Measurements from ENCODE around the gene MIOX. TPM values are rescaled to one million over a fixed set of nuclear protein-coding genes. Genes with fewer than 3 reads are reported as not detected.

The MIOX gene
- total RNA-seq, 4 donors from 2014 or later = not detected

DNA sequence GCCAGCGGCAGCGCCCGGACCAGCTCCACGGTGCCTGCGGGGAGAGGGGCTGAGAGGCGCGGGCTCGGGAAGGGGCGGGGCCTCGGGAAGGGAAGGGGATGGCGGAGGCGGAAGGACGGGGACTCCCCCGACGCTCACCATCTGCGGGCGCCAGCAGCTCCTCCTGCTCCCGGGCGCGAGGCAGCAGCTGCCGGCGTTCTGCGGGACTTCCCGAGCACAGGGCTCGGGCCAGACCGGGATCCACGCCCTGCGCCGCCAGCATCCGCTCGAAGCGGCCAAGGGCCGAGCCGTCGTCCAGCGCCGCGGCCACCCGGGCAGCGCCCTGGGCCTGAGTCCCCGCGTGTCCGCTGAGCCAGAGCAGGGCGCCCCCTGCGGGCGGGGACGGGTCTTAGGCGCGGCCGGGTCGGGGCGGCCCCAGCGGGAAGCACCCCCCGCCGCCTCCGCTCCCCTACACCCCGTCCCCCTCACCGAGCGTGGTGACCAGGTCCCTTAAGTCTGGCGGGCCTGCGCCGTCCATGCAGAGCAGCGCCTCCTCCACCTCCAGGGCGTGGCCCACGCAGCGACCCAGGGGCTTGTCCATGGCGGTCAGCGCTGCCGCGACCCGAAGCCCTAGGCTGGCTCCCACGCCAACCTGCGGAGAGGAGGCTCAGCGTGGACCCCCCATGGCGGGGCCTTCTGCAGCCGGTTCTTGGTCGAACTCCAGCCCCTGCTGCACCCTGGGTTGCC lies 39.6 kb downstream of the MIOX start:
- Histone ChIP-seq H3K36me3 (peaks cover 25 to 28% (median 25%) of the 10 kb centered on the region in 3 donors), H3K27me3 (peaks cover 0 to 17% (median 0%) of the 10 kb centered on the region in 4 donors), H3K4me1 (peaks cover 42 to 79% (median 47%) of the 10 kb centered on the region in 3 donors), H3K4me3 (peak overlapping the region; percentile 55 to 84 (median 67)), H3K9me3 (no peaks in the 10 kb centered on the region), H3K27ac (peak overlapping the region; percentile 90 to 99 (median 95))
- WGBS, 2 donors = no CpG with 5 or more reads among the region's 77 CpGs
- no peak for DNase-seq
- intact Hi-C loops (cut with DNase I) = loop anchor here (10.0 kb wide), 1 partner anchor 89 kb away; no protein-coding TSS in a partner anchor
- TF ChIP-seq, protein P1, sequence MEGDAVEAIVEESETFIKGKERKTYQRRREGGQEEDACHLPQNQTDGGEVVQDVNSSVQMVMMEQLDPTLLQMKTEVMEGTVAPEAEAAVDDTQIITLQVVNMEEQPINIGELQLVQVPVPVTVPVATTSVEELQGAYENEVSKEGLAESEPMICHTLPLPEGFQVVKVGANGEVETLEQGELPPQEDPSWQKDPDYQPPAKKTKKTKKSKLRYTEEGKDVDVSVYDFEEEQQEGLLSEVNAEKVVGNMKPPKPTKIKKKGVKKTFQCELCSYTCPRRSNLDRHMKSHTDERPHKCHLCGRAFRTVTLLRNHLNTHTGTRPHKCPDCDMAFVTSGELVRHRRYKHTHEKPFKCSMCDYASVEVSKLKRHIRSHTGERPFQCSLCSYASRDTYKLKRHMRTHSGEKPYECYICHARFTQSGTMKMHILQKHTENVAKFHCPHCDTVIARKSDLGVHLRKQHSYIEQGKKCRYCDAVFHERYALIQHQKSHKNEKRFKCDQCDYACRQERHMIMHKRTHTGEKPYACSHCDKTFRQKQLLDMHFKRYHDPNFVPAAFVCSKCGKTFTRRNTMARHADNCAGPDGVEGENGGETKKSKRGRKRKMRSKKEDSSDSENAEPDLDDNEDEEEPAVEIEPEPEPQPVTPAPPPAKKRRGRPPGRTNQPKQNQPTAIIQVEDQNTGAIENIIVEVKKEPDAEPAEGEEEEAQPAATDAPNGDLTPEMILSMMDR (IDR thresholded peaks at IDR 0.05) = peak; percentile 52 to 85 (median 73)
- TF ChIP-seq POLR2A (IDR thresholded peaks at IDR 0.05) = no peak

GRCh38 chr22:50526834-50527801 lies 40.5 kb downstream of the MIOX start:
- Histone ChIP-seq H3K36me3 (peaks cover 16 to 20% (median 19%) of the 10 kb centered on the region in 3 donors), H3K9me3 (no peaks in the 10 kb centered on the region), H3K27ac (peak overlapping the region; percentile 90 to 99 (median 95)), H3K27me3 (peaks cover 0 to 26% (median 0%) of the 10 kb centered on the region in 4 donors), H3K4me3 (peak overlapping the region; percentile 55 to 84 (median 67)), H3K4me1 (peaks cover 42 to 88% (median 51%) of the 10 kb centered on the region in 3 donors)
- DNase-seq = no peak
- 31 to 45% methylated on average over 15 to 22 of the region's 29 CpGs for WGBS, 2 donors
- intact Hi-C loops (cut with DNase I) = loop anchor here (10.0 kb wide), 1 partner anchor 88 kb away; no protein-coding TSS in a partner anchor
- TF ChIP-seq, protein P1 (IDR thresholded peaks at IDR 0.05) = no peak
- peak in 1 of 4 donors; percentile 56 for TF ChIP-seq POLR2A (IDR thresholded peaks at IDR 0.05)

DNA sequence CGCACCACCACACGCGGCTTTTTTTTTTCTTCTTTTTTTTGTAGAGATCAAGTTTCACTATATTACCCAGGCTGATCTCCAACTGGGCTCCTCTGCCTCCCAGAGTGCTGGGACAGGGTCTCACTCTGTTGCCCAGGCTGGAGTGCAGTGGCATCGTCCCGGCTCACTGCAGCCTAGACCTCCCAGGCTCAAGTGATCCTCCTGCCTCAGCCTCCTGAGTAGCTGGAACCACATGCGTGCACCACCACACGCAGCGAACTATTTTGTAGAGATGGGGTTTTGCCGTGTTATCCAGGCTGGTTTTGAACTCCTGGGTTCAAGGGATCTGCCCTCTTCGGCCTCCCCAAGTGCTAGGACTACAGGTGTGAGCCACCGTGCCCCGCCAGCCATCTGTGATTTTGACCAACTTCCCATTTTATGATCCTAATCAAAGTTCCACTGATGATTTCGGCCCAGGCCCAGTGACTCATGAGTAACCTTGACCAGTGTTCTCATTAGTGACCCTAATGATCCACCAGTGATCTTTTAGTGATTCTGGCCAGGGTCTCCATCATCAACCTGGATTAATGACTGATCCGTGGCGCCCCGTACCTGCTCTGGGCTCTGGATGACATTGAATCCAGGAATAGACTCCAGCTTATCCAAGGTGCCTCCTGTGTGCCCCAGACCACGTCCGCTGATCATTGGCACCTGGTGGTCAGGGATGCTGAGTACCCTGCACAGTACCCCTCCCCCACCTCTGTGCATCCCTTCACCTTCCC lies 41.4 kb downstream of the MIOX start:
- H3K4me1 ChIP-seq = peaks cover 46 to 96% (median 57%) of the 10 kb centered on the region in 3 donors
- WGBS, 2 donors = 89% methylated on average over 15 to 18 of the region's 18 CpGs

DNA sequence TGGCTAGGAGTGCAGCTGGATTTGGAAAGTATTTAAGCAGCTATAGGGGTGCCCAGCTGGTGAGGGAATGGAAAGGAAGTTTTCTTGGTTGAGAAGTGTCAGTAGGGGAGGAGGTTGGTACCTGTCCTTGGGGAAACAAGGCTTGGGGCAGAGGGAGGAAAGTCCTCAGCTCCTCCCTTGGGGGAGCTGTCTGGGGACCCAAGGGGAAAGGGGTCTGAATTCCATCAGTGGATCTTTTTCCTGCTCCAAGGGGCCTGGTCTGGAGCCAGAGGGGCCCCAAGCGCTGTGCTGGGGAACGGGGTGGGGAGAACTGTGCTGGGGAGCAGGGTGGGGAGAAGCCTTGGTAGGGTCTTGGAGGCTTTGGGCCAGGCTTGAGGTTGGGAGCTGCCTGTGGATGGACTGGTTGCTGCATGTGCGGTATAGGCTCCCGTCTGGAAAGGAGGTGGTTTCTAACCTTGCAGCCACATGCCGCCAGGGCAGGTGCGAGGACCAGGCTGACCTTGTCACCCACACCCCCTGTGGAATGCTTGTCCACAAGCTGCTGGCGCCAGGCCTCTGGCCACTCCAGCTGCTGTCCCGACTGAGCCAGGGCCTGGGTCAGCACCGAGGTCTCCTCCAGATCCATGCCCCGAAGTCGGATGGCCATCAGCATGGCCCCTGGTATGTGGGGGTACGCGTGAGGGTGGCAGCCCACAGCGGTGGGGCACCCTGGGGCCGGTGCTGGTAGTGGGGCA lies 42.2 kb downstream of the MIOX start:
- no peaks in the 10 kb centered on the region for H3K9me3 ChIP-seq
- H3K27ac ChIP-seq = peak overlapping the region; percentile 96 to 100 (median 98)
- peaks cover 42 to 96% (median 56%) of the 10 kb centered on the region in 3 donors for H3K4me1 ChIP-seq
- H3K36me3 ChIP-seq = peaks cover 0 to 4% (median 2%) of the 10 kb centered on the region in 3 donors
- TF ChIP-seq, protein P1 (IDR thresholded peaks at IDR 0.05) = no peak
- no peak for TF ChIP-seq POLR2A (IDR thresholded peaks at IDR 0.05)
- peaks cover 0 to 31% (median 0%) of the 10 kb centered on the region in 4 donors for H3K27me3 ChIP-seq
- peak overlapping the region; percentile 54 to 87 (median 64) for H3K4me3 ChIP-seq
- 40 to 79% methylated on average over 2 of the region's 15 CpGs for WGBS, 2 donors
- intact Hi-C loops (cut with DNase I) = loop anchor here (10.0 kb wide), 1 partner anchor 86 kb away; no protein-coding TSS in a partner anchor
- DNase-seq = no peak

More for the DNA sequence above, 41.4 kb downstream of the MIOX start:
- Histone ChIP-seq H3K27ac (peak overlapping the region; percentile 96 to 100 (median 98)), H3K36me3 (peaks cover 6 to 11% (median 10%) of the 10 kb centered on the region in 3 donors), H3K27me3 (peaks cover 0 to 31% (median 0%) of the 10 kb centered on the region in 4 donors), H3K9me3 (no peaks in the 10 kb centered on the region), H3K4me3 (peak overlapping the region in 2 of 4 donors; percentile 66 to 87)
- DNase-seq = no peak
- intact Hi-C loops (cut with DNase I) = loop anchor here (10.0 kb wide), 1 partner anchor 87 kb away; no protein-coding TSS in a partner anchor
- TF ChIP-seq, protein P1 (IDR thresholded peaks at IDR 0.05) = no peak
- no peak for TF ChIP-seq POLR2A (IDR thresholded peaks at IDR 0.05)
